Tibial nerve (tissue), 4 donors: ENCODE results near the gene CYBA.

Experiments used
- EP300 ChIP-seq, 2 donors: sonication (generic); formaldehyde crosslinking; IDR thresholded peaks; one replicate each; pipeline ENCODE4 v1.6.1; 2017; ENCODE audit warnings: antibody characterized with exemption in 2 of 2, mild to moderate bottlenecking in 1 of 2
- POLR2A ChIP-seq, 2 donors: fragments of 450-650 bp; IDR thresholded peaks; one replicate each; pipeline ENCODE4 v1.6.1; 2017; ENCODE audit warnings: antibody characterized with exemption in 2 of 2, mild to moderate bottlenecking in 2 of 2, moderate library complexity in 2 of 2
- TF ChIP-seq, protein P1 (sequence below), 5 experiments: fragments of 200-600 bp in 3 of 5; fragments of 450-650 bp in 2 of 5; sonication (generic) in 3 of 5; IDR thresholded peaks; one replicate each; pipeline ENCODE4 v1.5.1; 2016 to 2019; ENCODE audit warnings: antibody characterized with exemption in 5 of 5, mild to moderate bottlenecking in 3 of 5, moderate library complexity in 2 of 5

DNA sequence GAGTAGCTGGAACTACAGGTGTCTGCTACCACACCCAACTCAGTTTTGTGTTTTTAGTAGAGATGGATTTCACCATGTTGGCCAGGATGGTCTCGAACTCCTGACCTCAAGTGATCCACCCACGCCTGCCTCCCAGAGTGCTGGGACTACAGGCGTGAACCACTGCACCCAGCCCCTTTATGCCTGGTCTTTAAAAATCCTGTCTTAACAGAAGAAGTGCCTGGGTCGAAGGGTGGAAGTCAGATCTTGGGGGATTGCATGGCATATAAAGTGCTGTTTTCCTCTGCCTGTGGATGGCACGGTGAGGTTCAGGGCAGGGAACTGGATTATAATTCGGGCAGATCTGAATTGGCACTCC lies 50.3 kb downstream of the CYBA start:
- TF ChIP-seq POLR2A (IDR thresholded peaks at IDR 0.05) (no peak), EP300 (IDR thresholded peaks at IDR 0.05) (no peak)
- TF ChIP-seq, protein P1, sequence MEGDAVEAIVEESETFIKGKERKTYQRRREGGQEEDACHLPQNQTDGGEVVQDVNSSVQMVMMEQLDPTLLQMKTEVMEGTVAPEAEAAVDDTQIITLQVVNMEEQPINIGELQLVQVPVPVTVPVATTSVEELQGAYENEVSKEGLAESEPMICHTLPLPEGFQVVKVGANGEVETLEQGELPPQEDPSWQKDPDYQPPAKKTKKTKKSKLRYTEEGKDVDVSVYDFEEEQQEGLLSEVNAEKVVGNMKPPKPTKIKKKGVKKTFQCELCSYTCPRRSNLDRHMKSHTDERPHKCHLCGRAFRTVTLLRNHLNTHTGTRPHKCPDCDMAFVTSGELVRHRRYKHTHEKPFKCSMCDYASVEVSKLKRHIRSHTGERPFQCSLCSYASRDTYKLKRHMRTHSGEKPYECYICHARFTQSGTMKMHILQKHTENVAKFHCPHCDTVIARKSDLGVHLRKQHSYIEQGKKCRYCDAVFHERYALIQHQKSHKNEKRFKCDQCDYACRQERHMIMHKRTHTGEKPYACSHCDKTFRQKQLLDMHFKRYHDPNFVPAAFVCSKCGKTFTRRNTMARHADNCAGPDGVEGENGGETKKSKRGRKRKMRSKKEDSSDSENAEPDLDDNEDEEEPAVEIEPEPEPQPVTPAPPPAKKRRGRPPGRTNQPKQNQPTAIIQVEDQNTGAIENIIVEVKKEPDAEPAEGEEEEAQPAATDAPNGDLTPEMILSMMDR (IDR thresholded peaks at IDR 0.05), result no peak
